Bronchial epithelial cell (primary cell): Measurements from ENCODE around the gene GPER1. TPM values are rescaled to one million over a fixed set of nuclear protein-coding genes. Genes with fewer than 3 reads are reported as not detected.
A peak's percentile ranks its signal among the peaks of the same experiment; 100 is the strongest.

Experiments used
- DNase-seq: peaks from one replicate; pipeline ENCODE4 v3.0.0-alpha.2; 2010; ENCODE audit warnings: low read depth
- FAIRE-seq: peaks from 2 replicates; lab custom pipeline; 2011; peaks lifted over from hg19 to GRCh38; lab: Jason Lieb, UNC
- H3K27me3 ChIP-seq: 2 replicates; pipeline ENCODE4 v1.5.1; 2011; ENCODE audit warnings: low read length; ENCODE audit not compliant: control insufficient read depth, insufficient read depth
- H3K36me3 ChIP-seq: 2 replicates; pipeline ENCODE4 v1.5.1; 2011; ENCODE audit warnings: low read length; ENCODE audit not compliant: control insufficient read depth, insufficient read depth
- H3K4me3 ChIP-seq: 2 replicates; pipeline ENCODE4 v1.5.1; 2011; ENCODE audit warnings: mild to moderate bottlenecking, low read depth, low read length, control low read depth
- total RNA-seq: library from RNA; depleted of rRNA; stranded (reverse); fragments of >200 nt; gene quantifications from 2 replicates; pipeline ENCODE4 v1.2.1, GENCODE V29; 2014
- TF ChIP-seq, protein P1 (sequence below): IDR thresholded peaks from 2 replicates; pipeline ENCODE4 v1.5.1; 2011; ENCODE audit warnings: mild to moderate bottlenecking, moderate library complexity, low read length, control low read depth, inconsistent platforms; ENCODE audit not compliant: insufficient read depth, severe bottlenecking

The GPER1 gene
- total RNA-seq, 1 donor from 2014 or later = under 0.01 TPM

DNA sequence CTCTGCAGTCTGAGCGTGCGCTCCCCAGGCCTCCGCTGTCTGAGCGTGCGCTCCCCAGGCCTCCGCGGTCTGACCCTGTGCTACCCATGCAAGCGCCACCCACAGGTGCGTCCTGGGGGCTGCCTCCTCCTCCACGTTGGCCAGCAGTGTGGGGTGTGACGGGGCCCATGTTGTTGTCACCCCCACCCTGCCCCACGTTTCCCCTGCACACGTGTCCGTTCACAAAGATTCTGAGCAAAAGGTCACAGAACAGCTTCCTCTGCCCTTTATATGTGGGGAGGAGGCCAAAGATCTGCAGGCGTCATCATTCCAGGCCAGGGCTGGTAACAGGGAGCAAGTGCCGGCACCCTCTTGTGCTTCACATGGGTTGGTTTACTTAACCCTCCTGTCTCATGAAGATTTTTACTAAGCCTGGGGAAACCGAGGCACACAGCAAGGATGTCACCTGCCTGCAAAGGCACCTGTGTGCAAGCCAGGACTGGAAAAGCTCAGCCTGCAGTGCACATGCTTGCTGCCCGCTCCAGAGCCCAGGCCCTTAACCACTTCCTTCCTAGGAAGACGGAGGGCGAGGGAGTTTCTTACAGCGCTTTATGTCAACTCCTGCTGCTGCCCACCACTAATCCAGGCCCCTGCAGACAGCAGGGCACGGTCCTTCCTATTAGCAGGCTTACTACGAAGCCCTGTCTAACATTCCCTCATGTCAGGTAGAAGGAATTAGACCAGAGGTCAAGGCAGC, 38.7 kb upstream of the GPER1 start:
- TF ChIP-seq, protein P1, sequence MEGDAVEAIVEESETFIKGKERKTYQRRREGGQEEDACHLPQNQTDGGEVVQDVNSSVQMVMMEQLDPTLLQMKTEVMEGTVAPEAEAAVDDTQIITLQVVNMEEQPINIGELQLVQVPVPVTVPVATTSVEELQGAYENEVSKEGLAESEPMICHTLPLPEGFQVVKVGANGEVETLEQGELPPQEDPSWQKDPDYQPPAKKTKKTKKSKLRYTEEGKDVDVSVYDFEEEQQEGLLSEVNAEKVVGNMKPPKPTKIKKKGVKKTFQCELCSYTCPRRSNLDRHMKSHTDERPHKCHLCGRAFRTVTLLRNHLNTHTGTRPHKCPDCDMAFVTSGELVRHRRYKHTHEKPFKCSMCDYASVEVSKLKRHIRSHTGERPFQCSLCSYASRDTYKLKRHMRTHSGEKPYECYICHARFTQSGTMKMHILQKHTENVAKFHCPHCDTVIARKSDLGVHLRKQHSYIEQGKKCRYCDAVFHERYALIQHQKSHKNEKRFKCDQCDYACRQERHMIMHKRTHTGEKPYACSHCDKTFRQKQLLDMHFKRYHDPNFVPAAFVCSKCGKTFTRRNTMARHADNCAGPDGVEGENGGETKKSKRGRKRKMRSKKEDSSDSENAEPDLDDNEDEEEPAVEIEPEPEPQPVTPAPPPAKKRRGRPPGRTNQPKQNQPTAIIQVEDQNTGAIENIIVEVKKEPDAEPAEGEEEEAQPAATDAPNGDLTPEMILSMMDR = no peak
- DNase-seq (no peak), FAIRE-seq (no peak)
- Histone ChIP-seq H3K4me3 (no peak overlapping the region), H3K27me3 (no peaks in the 10 kb centered on the region), H3K36me3 (no peaks in the 10 kb centered on the region)

DNA sequence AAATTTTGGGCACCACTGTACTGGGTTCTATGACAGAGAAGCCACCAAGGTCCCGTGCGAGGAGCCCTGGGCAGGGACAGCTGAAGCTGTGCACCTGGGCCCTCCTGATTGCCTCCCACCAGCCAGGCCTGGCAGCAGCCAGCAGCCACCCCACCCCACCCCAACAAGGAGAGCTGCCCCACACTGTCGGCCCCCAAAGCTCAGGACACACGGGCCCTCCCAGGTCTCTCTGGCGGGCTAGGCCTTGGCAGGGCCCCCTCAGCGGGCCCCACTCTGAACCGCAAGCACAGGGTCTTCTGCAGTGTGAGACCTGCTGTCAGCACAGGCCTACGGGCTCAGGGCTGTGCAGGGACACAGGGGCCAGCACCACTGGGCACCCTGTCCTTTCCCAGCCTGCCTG, 38.1 kb upstream of the GPER1 start:
- Histone ChIP-seq H3K27me3 (no peaks in the 10 kb centered on the region), H3K4me3 (no peak overlapping the region), H3K36me3 (no peaks in the 10 kb centered on the region)
- TF ChIP-seq, protein P1 = no peak
- FAIRE-seq (no peak), DNase-seq (no peak)

DNA sequence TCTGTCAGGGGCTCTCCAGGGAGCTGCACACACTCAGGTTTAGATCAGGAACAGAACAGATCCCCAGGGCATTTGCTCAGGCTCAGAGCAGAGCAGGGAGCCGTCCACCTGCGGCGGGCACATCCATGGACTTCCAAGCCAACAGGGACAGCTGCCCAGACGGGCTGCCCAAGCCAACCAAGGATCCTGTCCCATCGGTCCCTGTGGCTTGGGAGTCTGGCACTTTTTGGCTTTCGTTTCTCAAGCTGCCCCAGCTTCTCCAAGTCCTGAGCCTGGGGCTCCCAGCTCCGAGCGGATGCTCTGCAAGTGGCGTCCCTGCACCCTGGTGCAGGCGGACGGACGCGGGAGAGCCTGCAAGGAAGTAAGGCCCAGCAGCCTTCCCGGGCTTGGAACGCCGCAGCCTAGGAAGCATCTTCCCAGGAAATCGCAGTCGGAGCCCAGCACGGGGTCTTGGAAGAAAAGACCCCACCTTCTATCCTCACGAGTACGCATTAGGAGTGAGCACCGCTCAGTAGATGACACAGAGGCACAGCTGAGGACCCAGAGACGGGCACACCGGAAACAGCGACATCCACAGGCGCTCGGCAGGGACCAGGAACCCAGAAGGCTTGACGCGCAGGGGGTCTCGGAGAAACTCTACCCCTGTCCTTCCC, 37.5 kb upstream of the GPER1 start:
- TF ChIP-seq, protein P1 = no peak
- Histone ChIP-seq H3K4me3 (no peak overlapping the region), H3K27me3 (no peaks in the 10 kb centered on the region), H3K36me3 (no peaks in the 10 kb centered on the region)
- no peak for DNase-seq
- FAIRE-seq = no peak

DNA sequence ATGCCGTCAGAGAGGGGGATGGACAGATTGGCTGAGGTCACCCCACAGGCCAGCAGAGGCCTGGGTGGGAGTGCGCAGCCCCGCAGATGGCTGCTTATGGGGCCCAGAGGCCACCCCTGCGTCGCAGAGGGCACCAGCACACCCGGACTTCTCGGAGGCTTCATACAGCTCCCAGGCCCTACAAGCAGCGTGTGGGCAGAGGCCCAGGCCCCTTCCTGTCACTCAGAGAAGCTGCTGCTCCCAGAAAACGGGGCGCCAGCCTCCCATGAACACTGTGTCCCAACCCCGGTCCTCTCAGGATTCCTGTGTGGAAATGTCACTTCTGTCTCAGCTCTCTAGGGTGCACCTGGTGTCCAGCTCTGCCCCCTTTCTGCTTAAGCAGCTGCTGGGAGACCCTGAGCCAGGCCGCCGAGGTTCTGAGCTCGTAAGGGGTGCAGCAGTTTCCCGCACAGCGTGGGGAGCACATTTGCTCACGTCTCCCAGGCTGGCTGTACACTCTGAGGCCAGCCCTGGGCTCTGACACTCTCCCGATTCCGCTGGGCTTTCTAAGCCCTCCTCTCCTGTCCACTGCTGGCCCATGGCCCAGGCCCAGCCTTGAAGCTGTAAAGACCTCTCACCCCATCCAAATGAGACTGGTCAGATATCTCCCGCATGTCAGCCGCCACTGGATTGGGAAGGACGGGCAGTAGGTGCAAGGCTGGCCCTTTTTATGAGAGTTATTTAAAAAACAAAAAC, 36.8 kb upstream of the GPER1 start:
- Histone ChIP-seq H3K4me3 (no peak overlapping the region), H3K27me3 (no peaks in the 10 kb centered on the region), H3K36me3 (no peaks in the 10 kb centered on the region)
- no peak for DNase-seq
- TF ChIP-seq, protein P1 = no peak
- peak; percentile 28 for FAIRE-seq

DNA sequence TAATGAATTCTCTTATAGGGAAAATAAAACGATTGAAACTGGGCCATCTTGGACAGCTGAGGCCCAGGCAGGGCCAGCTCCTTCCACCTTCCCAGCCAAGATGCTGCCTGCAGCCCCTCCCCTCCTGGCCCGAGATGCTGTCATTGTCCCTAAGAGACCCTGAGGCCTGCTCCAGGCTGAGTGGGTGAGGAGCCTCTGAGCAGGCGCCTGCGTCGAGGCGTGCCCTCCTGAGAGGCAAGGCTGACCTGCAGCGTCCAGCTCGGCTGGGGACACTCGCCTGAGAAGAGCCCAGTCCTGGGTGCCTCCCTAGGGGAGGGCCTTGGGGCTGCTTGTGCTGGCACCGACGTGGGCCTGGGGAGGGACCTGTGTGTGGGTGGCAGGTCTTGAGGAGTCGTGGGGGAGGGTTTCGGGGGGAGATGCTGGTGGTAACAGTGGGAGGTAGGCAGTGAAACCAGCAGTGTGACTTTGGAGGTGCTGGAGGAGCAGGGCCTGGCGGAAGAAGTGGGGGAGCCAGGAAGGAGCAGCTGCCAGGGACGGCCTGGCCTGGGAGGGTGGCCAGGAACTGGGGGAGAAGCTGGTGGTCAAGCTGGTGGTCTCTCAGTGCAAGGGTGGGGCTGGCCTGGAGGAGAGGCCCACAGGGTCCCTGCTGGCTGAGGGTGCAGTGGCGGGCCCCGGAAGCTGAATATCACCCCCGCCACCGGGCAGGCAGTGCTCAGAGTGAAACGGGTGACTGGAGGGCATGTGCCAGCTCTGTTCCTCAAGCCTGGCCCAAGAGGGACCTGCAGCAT, 35.7 kb upstream of the GPER1 start:
- TF ChIP-seq, protein P1 = no peak
- no peak for FAIRE-seq

More for the DNA sequence above, 35.7 kb upstream of the GPER1 start:
- no peak for DNase-seq
- Histone ChIP-seq H3K27me3 (no peaks in the 10 kb centered on the region), H3K36me3 (no peaks in the 10 kb centered on the region), H3K4me3 (no peak overlapping the region)
